Activated naive CD8-positive, alpha-beta T cell treated with anti-CD3 and anti-CD28 coated beads for 36 hours (primary cell): ENCODE measurements around the gene CUEDC2. TPM values are rescaled to one million over a fixed set of nuclear protein-coding genes. Genes with fewer than 3 reads are reported as not detected.

Experiments
- DNase-seq: peaks from one replicate; pipeline ENCODE4 v3.0.0; 2021
- H3K27ac Mint-ChIP-seq: one replicate; pipeline ENCODE4 v1.8.0; 2022; ENCODE audit warnings: mild to moderate bottlenecking, moderate library complexity, mixed read lengths
- H3K27me3 Mint-ChIP-seq: one replicate; pipeline ENCODE4 v1.8.0; 2022; ENCODE audit warnings: mild to moderate bottlenecking, mixed read lengths
- H3K36me3 Mint-ChIP-seq: one replicate; pipeline ENCODE4 v1.8.0; 2021; ENCODE audit warnings: mild to moderate bottlenecking, mixed read lengths
- H3K4me1 Mint-ChIP-seq: one replicate; pipeline ENCODE4 v1.8.0; 2021; ENCODE audit warnings: mixed read lengths
- H3K4me3 Mint-ChIP-seq: one replicate; pipeline ENCODE4 v1.8.0; 2022; ENCODE audit warnings: mild to moderate bottlenecking, moderate library complexity, mixed read lengths
- H3K9me3 Mint-ChIP-seq: one replicate; pipeline ENCODE4 v1.8.0; 2022; ENCODE audit warnings: mixed read lengths
- total RNA-seq, 2 experiments: library from RNA; stranded (reverse); gene quantifications; one replicate each; pipeline ENCODE4 v1.2.3, GENCODE V29; 2021

CUEDC2 gene
- total RNA-seq, 2 experiments from 2014 or later, result 66.3 to 73.8 TPM

DNA sequence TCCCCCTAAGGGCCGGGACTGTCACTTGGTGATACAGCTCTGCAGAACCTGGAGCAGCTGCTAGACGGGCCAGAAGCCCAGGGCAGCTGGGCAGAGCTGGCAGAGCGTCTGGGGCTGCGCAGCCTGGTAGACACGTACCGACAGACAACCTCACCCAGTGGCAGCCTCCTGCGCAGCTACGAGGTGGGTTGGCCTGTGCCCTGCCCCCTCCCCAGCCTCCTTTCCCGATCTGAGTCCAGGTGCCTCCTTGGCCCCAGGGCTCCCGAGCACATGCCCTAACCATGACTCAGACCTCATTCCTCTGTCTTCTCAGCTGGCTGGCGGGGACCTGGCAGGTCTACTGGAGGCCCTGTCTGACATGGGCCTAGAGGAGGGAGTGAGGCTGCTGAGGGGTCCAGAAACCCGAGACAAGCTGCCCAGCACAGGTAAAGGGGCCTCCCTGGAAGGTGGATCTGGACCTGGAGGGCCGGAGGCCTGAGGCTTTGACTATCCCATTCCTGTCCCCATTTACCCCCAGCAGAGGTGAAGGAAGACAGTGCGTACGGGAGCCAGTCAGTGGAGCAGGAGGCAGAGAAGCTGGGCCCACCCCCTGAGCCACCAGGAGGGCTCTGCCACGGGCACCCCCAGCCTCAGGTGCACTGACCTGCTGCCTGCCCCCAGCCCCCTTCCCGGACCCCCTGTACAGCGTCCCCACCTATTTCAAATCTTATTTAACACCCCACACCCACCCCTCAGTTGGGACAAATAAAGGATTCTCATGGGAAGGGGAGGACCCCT, 30.5 kb downstream of the CUEDC2 start:
- DNase-seq, result no peak
- no peak overlapping the region for H3K4me3 Mint-ChIP-seq
- H3K9me3 Mint-ChIP-seq, result no peaks in the 10 kb centered on the region
- H3K27me3 Mint-ChIP-seq, result peaks cover 3% of the 10 kb centered on the region
- H3K4me1 Mint-ChIP-seq, result peaks cover 43% of the 10 kb centered on the region
- no peak overlapping the region for H3K27ac Mint-ChIP-seq
- H3K36me3 Mint-ChIP-seq, result peaks cover 40% of the 10 kb centered on the region

DNA sequence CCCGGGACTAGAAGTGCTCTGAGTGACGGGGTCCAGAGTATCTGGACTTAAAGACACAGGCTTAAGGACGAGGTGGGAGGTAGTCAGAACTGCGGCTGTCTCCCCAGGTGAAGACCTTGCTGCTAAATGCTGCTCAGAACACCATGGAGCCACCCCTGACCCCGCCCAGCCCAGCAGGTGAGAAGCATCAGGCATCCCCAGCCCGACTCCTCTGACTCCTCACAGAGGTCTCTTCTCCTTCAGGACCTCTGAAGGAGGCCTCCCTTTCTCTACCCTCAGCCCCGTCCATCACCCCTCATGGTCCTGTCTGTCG, 31.1 kb downstream of the CUEDC2 start:
- no peaks in the 10 kb centered on the region for H3K9me3 Mint-ChIP-seq
- no peak for DNase-seq
- H3K4me3 Mint-ChIP-seq, result no peak overlapping the region
- H3K27me3 Mint-ChIP-seq, result peaks cover 3% of the 10 kb centered on the region
- H3K27ac Mint-ChIP-seq, result no peak overlapping the region
- peaks cover 46% of the 10 kb centered on the region for H3K4me1 Mint-ChIP-seq
- H3K36me3 Mint-ChIP-seq, result peaks cover 46% of the 10 kb centered on the region

DNA sequence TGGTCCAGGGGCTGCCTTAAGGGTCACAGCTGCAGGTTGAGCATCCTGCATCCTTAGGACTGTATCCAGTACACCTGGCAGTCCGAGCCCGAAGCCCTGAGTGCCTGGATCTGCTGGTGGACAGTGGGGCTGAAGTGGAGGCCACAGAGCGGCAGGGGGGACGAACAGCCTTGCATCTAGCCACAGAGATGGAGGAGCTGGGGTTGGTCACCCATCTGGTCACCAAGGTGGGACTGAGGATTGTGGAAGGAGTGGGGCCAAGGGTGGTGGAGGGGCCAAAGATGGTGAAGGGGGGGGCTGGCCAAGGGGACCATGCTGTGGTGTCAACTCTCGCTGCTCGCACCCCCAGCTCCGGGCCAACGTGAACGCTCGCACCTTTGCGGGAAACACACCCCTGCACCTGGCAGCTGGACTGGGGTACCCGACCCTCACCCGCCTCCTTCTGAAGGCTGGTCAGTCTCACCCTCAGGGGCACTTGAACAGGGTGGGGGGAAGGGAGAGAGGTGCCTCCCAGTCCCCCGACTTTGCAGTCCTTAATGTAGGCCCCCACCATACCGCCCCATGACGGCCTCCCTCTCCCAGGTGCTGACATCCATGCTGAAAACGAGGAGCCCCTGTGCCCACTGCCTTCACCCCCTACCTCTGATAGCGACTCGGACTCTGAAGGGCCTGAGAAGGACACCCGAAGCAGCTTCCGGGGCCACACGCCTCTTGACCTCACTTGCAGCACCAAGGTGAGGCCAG, 31.6 kb downstream of the CUEDC2 start:
- no peaks in the 10 kb centered on the region for H3K9me3 Mint-ChIP-seq

DNA sequence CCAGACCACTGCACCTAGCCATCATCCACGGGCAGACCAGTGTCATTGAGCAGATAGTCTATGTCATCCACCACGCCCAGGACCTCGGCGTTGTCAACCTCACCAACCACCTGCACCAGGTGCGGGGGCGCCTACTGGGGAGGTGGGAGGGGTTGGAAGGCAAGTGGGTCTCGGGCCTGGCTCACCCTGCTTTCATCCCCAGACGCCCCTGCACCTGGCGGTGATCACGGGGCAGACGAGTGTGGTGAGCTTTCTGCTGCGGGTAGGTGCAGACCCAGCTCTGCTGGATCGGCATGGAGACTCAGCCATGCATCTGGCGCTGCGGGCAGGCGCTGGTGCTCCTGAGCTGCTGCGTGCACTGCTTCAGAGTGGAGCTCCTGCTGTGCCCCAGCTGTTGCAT, 32.3 kb downstream of the CUEDC2 start:
- H3K4me1 Mint-ChIP-seq, result peaks cover 39% of the 10 kb centered on the region
- H3K27me3 Mint-ChIP-seq, result no peaks in the 10 kb centered on the region
- no peaks in the 10 kb centered on the region for H3K9me3 Mint-ChIP-seq
- DNase-seq, result no peak
- peak overlapping the region; percentile 80 for H3K27ac Mint-ChIP-seq
- H3K36me3 Mint-ChIP-seq, result peaks cover 52% of the 10 kb centered on the region
- peak overlapping the region; percentile 74 for H3K4me3 Mint-ChIP-seq

More for the DNA sequence above, 31.6 kb downstream of the CUEDC2 start:
- H3K4me3 Mint-ChIP-seq, result peak overlapping the region; percentile 74
- peak overlapping the region; percentile 59 for H3K27ac Mint-ChIP-seq
- peaks cover 43% of the 10 kb centered on the region for H3K4me1 Mint-ChIP-seq
- no peak for DNase-seq
- H3K27me3 Mint-ChIP-seq, result peaks cover 3% of the 10 kb centered on the region
- peaks cover 50% of the 10 kb centered on the region for H3K36me3 Mint-ChIP-seq

DNA sequence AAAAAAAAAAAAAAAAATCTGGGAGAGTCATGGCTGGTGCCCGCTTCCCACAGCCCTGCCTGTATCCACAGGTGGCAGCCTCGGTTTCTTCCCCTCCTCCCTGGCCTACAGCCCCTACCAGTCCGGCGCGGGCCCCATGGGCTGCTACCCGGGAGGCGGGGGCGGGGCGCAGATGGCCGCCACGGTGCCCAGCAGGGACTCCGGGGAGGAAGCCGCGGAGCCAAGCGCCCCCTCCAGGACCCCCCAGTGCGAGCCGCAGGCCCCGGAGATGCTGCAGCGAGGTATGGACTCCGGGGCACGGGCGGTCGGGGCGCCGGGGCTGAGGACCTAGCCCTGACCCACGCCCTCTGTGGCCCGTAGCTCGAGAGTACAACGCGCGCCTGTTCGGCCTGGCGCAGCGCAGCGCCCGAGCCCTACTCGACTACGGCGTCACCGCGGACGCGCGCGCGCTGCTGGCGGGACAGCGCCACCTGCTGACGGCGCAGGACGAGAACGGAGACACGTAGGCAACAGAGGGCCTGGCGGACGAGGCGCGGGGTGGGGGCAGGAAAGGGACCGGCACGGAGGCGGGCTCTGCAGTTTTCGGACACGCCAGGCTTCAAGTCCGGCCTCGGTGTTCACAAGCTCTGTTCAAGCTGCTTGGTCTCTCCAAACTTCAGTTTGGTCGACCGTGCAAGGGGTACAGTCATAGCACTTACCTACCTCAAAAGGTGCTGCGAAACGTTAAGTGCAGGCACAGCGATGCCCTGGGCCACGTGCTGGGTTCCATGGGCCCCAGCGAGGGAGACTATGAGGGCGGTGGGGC, 33.0 kb downstream of the CUEDC2 start:
- DNase-seq, result peak; percentile 92
- Mint-ChIP-seq H3K27me3 (no peaks in the 10 kb centered on the region), H3K36me3 (peaks cover 57% of the 10 kb centered on the region), H3K4me3 (peak overlapping the region; percentile 95), H3K4me1 (peaks cover 39% of the 10 kb centered on the region), H3K9me3 (no peaks in the 10 kb centered on the region), H3K27ac (peak overlapping the region; percentile 99)

DNA sequence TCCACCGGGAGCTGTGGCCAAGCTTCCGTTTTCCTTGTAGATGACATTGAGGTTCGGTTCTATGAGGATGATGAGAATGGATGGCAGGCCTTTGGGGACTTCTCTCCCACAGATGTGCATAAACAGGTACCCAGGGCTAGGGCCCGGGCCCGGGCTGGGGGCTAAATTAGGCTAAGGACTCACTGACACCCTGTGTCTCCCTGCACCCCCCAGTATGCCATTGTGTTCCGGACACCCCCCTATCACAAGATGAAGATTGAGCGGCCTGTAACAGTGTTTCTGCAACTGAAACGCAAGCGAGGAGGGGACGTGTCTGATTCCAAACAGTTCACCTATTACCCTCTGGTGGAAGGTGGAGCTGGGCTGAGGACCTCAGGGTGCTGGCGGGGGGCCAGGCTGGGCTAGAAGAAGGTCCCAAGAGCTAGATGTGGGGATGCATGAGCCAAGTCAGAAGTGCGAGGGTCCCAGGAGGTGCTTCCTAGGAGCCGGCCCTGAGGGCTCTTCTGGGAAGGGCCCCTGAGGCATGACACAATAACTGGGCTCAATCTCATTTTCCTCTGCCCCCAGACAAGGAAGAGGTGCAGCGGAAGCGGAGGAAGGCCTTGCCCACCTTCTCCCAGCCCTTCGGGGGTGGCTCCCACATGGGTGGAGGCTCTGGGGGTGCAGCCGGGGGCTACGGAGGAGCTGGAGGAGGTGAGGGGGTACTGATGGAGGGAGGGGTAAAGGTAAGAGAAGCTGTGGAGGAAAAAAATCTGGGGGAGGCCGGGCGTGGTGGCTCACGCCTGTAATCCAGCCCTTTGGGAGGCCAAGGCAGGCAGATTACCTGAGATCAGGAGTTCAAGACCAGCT, 34.0 kb downstream of the CUEDC2 start:
- Mint-ChIP-seq H3K27ac (peak overlapping the region; percentile 99), H3K27me3 (no peaks in the 10 kb centered on the region), H3K4me3 (peak overlapping the region; percentile 95), H3K36me3 (peaks cover 60% of the 10 kb centered on the region), H3K4me1 (peaks cover 41% of the 10 kb centered on the region), H3K9me3 (no peaks in the 10 kb centered on the region)
- DNase-seq, result no peak

DNA sequence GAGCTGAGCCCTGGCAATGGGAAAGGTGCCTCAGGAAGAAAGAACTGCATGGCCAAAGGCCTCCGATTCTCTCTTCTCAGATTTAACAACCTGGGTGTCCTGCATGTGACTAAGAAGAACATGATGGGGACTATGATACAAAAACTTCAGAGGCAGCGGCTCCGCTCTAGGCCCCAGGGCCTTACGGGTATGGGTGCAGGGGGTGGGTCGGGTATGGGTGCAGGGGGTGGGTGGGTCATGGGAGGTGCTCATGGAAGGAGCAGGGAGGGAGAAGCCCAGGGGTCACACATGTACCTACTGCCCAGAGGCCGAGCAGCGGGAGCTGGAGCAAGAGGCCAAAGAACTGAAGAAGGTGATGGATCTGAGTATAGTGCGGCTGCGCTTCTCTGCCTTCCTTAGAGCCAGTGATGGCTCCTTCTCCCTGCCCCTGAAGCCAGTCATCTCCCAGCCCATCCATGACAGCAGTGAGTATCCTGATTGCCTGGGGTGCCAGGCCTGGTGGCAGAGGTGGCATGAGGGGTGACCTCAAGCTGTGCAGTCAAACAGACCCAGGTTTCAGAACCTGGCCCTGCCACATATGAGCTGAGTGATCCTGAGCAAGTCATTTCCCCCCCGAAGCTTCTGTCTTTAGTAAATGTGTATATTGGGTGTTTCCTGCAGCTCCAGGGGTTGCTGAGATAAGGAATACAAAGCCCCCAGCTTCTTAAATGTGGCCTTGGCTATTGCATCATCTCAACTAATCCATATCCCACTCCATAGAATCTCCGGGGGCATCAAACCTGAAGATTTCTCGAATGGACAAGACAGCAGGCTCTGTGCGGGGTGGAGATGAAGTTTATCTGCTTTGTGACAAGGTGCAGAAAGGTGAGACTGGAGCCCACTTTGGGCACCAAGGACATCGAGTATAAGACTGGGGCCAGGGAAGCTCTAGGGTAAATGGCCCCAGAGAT, 34.9 kb downstream of the CUEDC2 start:
- peaks cover 60% of the 10 kb centered on the region for H3K36me3 Mint-ChIP-seq
- H3K9me3 Mint-ChIP-seq, result no peaks in the 10 kb centered on the region
- DNase-seq, result no peak
- peak overlapping the region; percentile 95 for H3K4me3 Mint-ChIP-seq
- no peaks in the 10 kb centered on the region for H3K27me3 Mint-ChIP-seq
- peaks cover 49% of the 10 kb centered on the region for H3K4me1 Mint-ChIP-seq
- peak overlapping the region; percentile 99 for H3K27ac Mint-ChIP-seq

DNA sequence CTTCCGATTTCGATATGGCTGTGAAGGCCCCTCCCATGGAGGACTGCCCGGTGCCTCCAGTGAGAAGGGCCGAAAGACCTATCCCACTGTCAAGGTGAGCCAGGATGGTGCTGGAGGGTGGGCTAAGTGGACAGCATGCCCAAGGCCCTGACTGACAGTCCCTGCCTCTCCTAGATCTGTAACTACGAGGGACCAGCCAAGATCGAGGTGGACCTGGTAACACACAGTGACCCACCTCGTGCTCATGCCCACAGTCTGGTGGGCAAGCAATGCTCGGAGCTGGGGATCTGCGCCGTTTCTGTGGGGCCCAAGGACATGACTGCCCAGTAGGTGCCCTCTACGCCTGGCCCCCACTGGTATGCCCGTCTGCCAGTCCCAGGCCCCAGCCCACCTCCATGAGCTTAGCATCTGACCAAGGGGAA, 35.6 kb downstream of the CUEDC2 start:
- peak overlapping the region; percentile 99 for H3K27ac Mint-ChIP-seq
- H3K4me3 Mint-ChIP-seq, result peak overlapping the region; percentile 95
- H3K4me1 Mint-ChIP-seq, result peaks cover 52% of the 10 kb centered on the region
- DNase-seq, result no peak
- H3K9me3 Mint-ChIP-seq, result no peaks in the 10 kb centered on the region
- peaks cover 56% of the 10 kb centered on the region for H3K36me3 Mint-ChIP-seq
- no peaks in the 10 kb centered on the region for H3K27me3 Mint-ChIP-seq

DNA sequence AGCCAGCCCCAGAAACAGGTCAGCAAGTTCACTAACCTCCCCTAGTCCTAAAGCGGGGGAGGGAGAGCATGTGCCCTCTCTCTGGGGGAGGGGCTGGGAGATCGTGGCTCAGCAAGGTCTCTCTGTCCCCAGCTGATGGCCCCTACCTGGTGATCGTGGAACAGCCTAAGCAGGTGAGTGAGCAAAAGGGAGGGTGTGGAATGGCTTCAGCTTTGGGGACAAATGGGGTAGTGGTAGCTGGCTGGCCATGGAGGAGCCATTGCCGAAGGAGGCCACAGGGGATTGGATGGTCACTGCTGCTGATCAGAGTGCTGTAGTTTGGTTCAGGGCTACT, 36.1 kb downstream of the CUEDC2 start:
- no peak for DNase-seq
- H3K36me3 Mint-ChIP-seq, result peaks cover 54% of the 10 kb centered on the region
- H3K4me1 Mint-ChIP-seq, result peaks cover 52% of the 10 kb centered on the region
- no peaks in the 10 kb centered on the region for H3K9me3 Mint-ChIP-seq
- peak overlapping the region; percentile 99 for H3K27ac Mint-ChIP-seq
- no peaks in the 10 kb centered on the region for H3K27me3 Mint-ChIP-seq
- peak overlapping the region; percentile 95 for H3K4me3 Mint-ChIP-seq

DNA sequence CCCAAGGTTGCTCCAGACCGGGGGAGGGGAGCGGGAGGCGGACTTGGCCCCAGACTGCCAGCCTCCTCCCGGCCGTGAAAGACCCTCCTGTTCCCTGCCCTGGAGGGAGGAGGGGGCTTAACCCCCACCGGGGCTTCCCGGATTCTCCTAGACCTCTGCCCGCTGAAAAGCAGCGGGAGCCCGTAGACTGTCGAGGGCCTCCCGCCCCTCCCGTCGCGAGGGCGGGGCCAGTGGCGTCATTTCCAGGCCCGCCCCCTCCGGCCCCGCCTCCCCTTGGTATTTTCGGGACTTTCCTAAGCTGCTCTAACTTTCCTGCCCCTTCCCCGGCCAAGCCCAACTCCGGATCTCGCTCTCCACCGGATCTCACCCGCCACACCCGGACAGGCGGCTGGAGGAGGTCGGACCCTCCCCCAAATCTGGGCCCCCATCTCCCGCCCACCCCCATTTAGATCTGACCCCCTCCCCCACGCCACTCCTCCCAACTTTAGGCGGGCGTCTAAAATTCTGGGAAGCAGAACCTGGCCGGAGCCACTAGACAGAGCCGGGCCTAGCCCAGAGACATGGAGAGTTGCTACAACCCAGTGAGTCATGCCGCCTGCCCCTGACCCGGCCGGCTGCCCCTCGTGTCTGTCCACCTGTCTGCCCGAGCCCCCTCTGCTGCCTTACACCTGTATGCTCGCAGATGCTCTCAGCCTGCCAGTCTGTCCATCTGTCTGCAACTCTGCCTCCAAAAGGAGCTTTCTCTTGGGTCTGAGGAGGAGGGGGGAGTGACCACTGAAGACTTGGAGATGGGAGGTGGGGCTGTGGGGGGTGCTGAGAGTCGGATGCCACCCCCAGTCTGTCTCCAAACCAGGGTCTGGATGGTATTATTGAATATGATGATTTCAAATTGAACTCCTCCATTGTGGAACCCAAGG, 36.7 kb downstream of the CUEDC2 start, which contains the start of gene NFKB2:
Gene NFKB2 (plus strand): TSS at position 306 of the 917 bp plus-strand sequence. CDS start 255 bp downstream, at position 561.
- H3K9me3 Mint-ChIP-seq, result no peaks in the 10 kb centered on the region
- H3K4me3 Mint-ChIP-seq, result peak within 1 kb of the TSS; percentile 95
- no peaks in the 10 kb centered on the region for H3K27me3 Mint-ChIP-seq
- H3K4me1 Mint-ChIP-seq, result peaks cover 55% of the 10 kb centered on the region
- H3K27ac Mint-ChIP-seq, result peak within 1 kb of the TSS; percentile 99
- H3K36me3 Mint-ChIP-seq, result peaks cover 54% of the 10 kb centered on the region
- peak; percentile 91 for DNase-seq

DNA sequence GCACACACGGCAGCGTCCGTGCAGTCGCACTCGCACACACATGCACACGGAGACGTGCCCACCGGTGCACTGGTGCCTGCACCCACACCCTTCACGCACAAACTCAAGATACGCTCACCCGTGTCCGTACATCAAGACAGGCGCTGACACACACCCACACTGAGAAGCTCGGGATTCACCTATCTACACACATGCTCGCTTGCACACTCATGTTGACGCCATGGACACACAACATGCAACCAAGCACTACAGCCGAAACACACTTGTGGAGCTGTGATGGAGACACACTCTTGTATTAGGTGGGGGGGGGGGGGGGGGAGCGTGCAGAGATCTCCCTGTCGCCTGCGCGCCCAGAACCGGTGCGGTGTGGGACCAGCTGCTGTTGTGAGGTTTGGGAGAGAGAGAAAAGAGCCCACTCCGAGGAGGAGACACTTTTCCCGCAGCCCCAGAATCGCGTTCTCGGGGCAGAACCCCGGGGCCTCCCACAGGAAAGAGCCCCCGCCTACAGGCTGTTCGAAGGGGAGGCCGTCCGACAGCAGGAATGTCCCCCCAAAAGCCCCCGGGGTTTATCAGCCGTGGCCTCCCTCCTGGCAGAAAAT, 37.5 kb downstream of the CUEDC2 start:
- peak overlapping the region; percentile 95 for H3K4me3 Mint-ChIP-seq
- peak overlapping the region; percentile 99 for H3K27ac Mint-ChIP-seq
- H3K27me3 Mint-ChIP-seq, result no peaks in the 10 kb centered on the region
- no peaks in the 10 kb centered on the region for H3K9me3 Mint-ChIP-seq
- peak; percentile 78 for DNase-seq
- H3K36me3 Mint-ChIP-seq, result peaks cover 46% of the 10 kb centered on the region
- H3K4me1 Mint-ChIP-seq, result peaks cover 51% of the 10 kb centered on the region

DNA sequence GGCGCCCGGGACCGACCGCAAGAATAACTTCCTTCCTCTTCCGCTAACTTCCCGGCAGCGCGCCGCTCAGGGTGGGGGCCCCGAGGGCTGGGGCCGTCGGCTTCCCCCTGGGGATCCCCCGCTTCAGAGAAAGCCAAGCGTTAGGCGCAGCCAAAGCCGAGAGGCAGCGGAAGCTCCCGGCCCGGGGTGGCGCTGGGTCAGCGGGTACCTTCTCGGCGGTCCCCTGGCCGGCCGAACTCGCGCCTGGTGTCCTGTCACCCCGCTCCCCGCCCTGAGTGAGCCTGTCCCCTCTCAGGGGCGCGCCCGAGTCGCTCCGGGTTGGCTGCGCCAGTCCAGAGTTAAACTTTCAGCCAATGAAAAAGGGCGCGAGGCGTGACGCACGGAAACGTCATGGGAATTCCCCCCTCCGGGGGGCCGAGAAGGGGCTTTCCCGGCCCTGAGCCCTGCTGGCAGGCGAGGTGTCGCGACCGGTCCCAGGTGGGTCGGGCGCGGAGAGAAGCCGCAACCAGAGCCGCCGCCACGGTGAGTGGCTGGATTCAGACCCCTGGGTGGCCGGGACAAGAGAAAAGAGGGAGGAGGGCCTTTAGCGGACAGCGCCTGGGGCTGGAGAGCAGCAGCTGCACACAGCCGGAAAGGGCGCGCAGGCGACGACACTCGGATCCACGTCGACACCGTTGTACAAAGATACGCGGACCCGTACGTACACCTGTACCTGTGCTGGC, 38.1 kb downstream of the CUEDC2 start:
- H3K4me1 Mint-ChIP-seq, result peaks cover 48% of the 10 kb centered on the region
- H3K4me3 Mint-ChIP-seq, result peak overlapping the region; percentile 95
- no peaks in the 10 kb centered on the region for H3K27me3 Mint-ChIP-seq
- peak; percentile 99 for DNase-seq
- H3K27ac Mint-ChIP-seq, result peak overlapping the region; percentile 99
- H3K9me3 Mint-ChIP-seq, result no peaks in the 10 kb centered on the region
- peaks cover 41% of the 10 kb centered on the region for H3K36me3 Mint-ChIP-seq
